GM19468 (cell line): ENCODE results near the gene BRD3.

ENCODE experiments used
- ATAC-seq: cut with Tn5 transposase; IDR thresholded peaks from one replicate; pipeline ENCODE4 v1.9.1; 2021; ENCODE audit warnings: mild to moderate bottlenecking, moderate library complexity, moderate number of reproducible peaks; ENCODE audit not compliant: unreplicated experiment; ENCODE audit errors: extremely low read depth

BRD3 gene

GRCh38 chr9:134026581-134026980 is 41.2 kb downstream of the BRD3 start:
- no peak for ATAC-seq

- peak; percentile 5 for ATAC-seq
Observed at GRCh38 chr9:134025606-134026541, 42.0 kb downstream of the BRD3 start.

GRCh38 chr9:134024828-134025605 is 42.8 kb downstream of the BRD3 start, which contains the start of gene BRD3OS:
Gene BRD3OS, plus strand, starts transcription at chr9:134025481. Its CDS starts 1,267 bp downstream, at chr9:134026748.
- peak; percentile 80 for ATAC-seq

GRCh38 chr9:134024214-134024792 is 43.5 kb downstream of the BRD3 start:
- no peak for ATAC-seq

- no peak for ATAC-seq
Observed at GRCh38 chr9:134014946-134015345, 52.9 kb downstream of the BRD3 start.

GRCh38 chr9:134011401-134011800 is 56.4 kb downstream of the BRD3 start:
- ATAC-seq, result no peak

GRCh38 chr9:134010310-134011173 is 57.3 kb downstream of the BRD3 start:
- no peak for ATAC-seq

GRCh38 chr9:134007571-134007970 is 60.3 kb downstream of the BRD3 start:
- ATAC-seq, result no peak

GRCh38 chr9:134007150-134007549 is 60.7 kb downstream of the BRD3 start:
- no peak for ATAC-seq

- no peak for ATAC-seq
Observed at GRCh38 chr9:134005381-134005780, 62.4 kb downstream of the BRD3 start.

GRCh38 chr9:134004881-134005280 is 62.9 kb downstream of the BRD3 start:
- no peak for ATAC-seq

GRCh38 chr9:134004131-134004873 is 63.5 kb downstream of the BRD3 start:
- no peak for ATAC-seq

GRCh38 chr9:134003237-134003636 is 64.6 kb downstream of the BRD3 start:
- no peak for ATAC-seq

- no peak for ATAC-seq
Observed at GRCh38 chr9:134002796-134003195, 65.0 kb downstream of the BRD3 start.

GRCh38 chr9:133999851-134000265 is 68.0 kb downstream of the BRD3 start:
- no peak for ATAC-seq

- ATAC-seq, result no peak
Observed at GRCh38 chr9:133998915-133999595, 68.8 kb downstream of the BRD3 start.

GRCh38 chr9:133997584-133997983 is 70.2 kb downstream of the BRD3 start:
- ATAC-seq, result no peak
